HepG2 (cell line): ENCODE measurements around the gene MGST1. TPM values are rescaled to one million over a fixed set of nuclear protein-coding genes. Genes with fewer than 3 reads are reported as not detected.

Experiments used
- CEBPG ChIP-seq: IDR thresholded peaks from 2 replicates; pipeline ENCODE4 v1.6.1; 2016
- CHD2 ChIP-seq: IDR thresholded peaks from 2 replicates; pipeline ENCODE4 v1.6.1; 2011; ENCODE audit warnings: low read depth, low read length, improper control_type of control experiment
- DNMT3B ChIP-seq: conservative IDR thresholded peaks from 2 replicates; pipeline ENCODE4 v1.6.1; 2016; ENCODE audit warnings: missing biosample characterization, control low read depth
- ERF ChIP-seq: IDR thresholded peaks from 2 replicates; pipeline ENCODE4 v1.6.1; 2018; ENCODE audit warnings: missing biosample characterization, missing genetic modification reagents
- FOXK2 ChIP-seq: fragments of 450-650 bp; IDR thresholded peaks from 2 replicates; pipeline ENCODE4 v1.6.1; 2016
- HDAC1 ChIP-seq: sonication (generic); formaldehyde crosslinking; IDR thresholded peaks from 2 replicates; pipeline ENCODE4 v1.5.1; 2020; ENCODE audit warnings: mild to moderate bottlenecking, missing genetic modification reagents
- KLF13 ChIP-seq: sonication (generic); formaldehyde crosslinking; IDR thresholded peaks from 2 replicates; pipeline ENCODE4 v1.4.0; 2020; ENCODE audit warnings: mild to moderate bottlenecking, missing genetic modification reagents
- MAFF ChIP-seq: IDR thresholded peaks from 2 replicates; pipeline ENCODE4 v1.6.1; 2011; ENCODE audit warnings: low read depth, low read length, improper control_type of control experiment
- MIXL1 ChIP-seq: IDR thresholded peaks from 2 replicates; pipeline ENCODE4 v1.6.1; 2016
- SNAI1 ChIP-seq: sonication (generic); formaldehyde crosslinking; IDR thresholded peaks from 2 replicates; pipeline ENCODE4 v1.5.0; 2020; ENCODE audit warnings: mild to moderate bottlenecking, missing genetic modification reagents, borderline replicate concordance
- TP53 ChIP-seq: sonication (generic); formaldehyde crosslinking; conservative IDR thresholded peaks from 2 replicates; pipeline ENCODE4 v1.4.0; 2020; ENCODE audit warnings: missing genetic modification reagents
- YEATS4 ChIP-seq: sonication (generic); formaldehyde crosslinking; IDR thresholded peaks from 2 replicates; pipeline ENCODE4 v1.4.0; 2020; ENCODE audit warnings: missing genetic modification reagents, borderline replicate concordance
- ZNF12 ChIP-seq: sonication (generic); formaldehyde crosslinking; IDR thresholded peaks from 2 replicates; pipeline ENCODE4 v1.5.0; 2020; ENCODE audit warnings: missing genetic modification reagents
- ZNF501 ChIP-seq: sonication (generic); formaldehyde crosslinking; IDR thresholded peaks from 2 replicates; pipeline ENCODE4 v1.5.1; 2020; ENCODE audit warnings: mild to moderate bottlenecking, moderate library complexity, missing genetic modification reagents
- ZNF550 ChIP-seq: sonication (generic); formaldehyde crosslinking; IDR thresholded peaks from 2 replicates; pipeline ENCODE4 v1.4.0; 2020; ENCODE audit warnings: mild to moderate bottlenecking, missing genetic modification reagents, borderline replicate concordance
- ZNF557 ChIP-seq: sonication (generic); formaldehyde crosslinking; IDR thresholded peaks from 2 replicates; pipeline ENCODE4 v1.4.0; 2020; ENCODE audit warnings: missing genetic modification reagents
- ZNF569 ChIP-seq: sonication (generic); formaldehyde crosslinking; IDR thresholded peaks from 2 replicates; pipeline ENCODE4 v1.5.0; 2020; ENCODE audit warnings: mild to moderate bottlenecking, missing genetic modification reagents, moderate library complexity, borderline replicate concordance
- polyA plus RNA-seq, 8 experiments: library from polyadenylated mRNA; depleted of rRNA in 3 of 8; stranded (reverse) in 7 of 8; unstranded in 1 of 8; fragments of >200 nt; fragmentation: Illumina TruSeq in 4 of 8; extraction: Trizol in 4 of 8; gene quantifications; 2 replicates each; pipeline versions ENCODE4 v1.2.1 to v1.2.3, GENCODE V29; 2011 to 2016; ENCODE audit warnings: low read depth in 4 of 8, missing spikeins in 1 of 8, mixed read lengths in 1 of 8; ENCODE audit not compliant: insufficient read depth in 1 of 8
- total RNA-seq, 5 experiments: library from RNA; depleted of rRNA; stranded (reverse); fragments of >200 nt; fragmentation: Illumina TruSeq; extraction: Trizol; gene quantifications; 2 replicates each; pipeline ENCODE4 v1.2.3, GENCODE V29; 2016; ENCODE audit warnings: low read depth in 1 of 5
- TF ChIP-seq, protein P1 (sequence below): sonication (generic); formaldehyde crosslinking; IDR thresholded peaks from 2 replicates; pipeline ENCODE4 v1.4.0; 2020; ENCODE audit warnings: missing genetic modification reagents, borderline replicate concordance
- TF ChIP-seq, protein P2 (sequence below): sonication (generic); formaldehyde crosslinking; conservative IDR thresholded peaks from 2 replicates; pipeline ENCODE4 v1.4.0; 2020; ENCODE audit warnings: mild to moderate bottlenecking, missing genetic modification reagents, moderate library complexity
- TF ChIP-seq, protein P3 (sequence below): conservative IDR thresholded peaks from 2 replicates; pipeline ENCODE4 v1.6.1; 2018; ENCODE audit warnings: missing genetic modification reagents
- TF ChIP-seq, protein P4 (sequence below): sonication (generic); formaldehyde crosslinking; IDR thresholded peaks from 2 replicates; pipeline ENCODE4 v1.5.0; 2020; ENCODE audit warnings: mild to moderate bottlenecking, missing genetic modification reagents
- TF ChIP-seq, protein P5 (sequence below): sonication (generic); formaldehyde crosslinking; IDR thresholded peaks from 2 replicates; pipeline ENCODE4 v1.8.0; 2022; ENCODE audit warnings: missing genetic modification reagents, mild to moderate bottlenecking, borderline replicate concordance

Gene MGST1
- total and polyA plus RNA-seq, 2 of the 13 experiments (the other 11 are each of a cell fraction or from before 2014, with no cell fraction given) = 119 to 152 TPM

DNA sequence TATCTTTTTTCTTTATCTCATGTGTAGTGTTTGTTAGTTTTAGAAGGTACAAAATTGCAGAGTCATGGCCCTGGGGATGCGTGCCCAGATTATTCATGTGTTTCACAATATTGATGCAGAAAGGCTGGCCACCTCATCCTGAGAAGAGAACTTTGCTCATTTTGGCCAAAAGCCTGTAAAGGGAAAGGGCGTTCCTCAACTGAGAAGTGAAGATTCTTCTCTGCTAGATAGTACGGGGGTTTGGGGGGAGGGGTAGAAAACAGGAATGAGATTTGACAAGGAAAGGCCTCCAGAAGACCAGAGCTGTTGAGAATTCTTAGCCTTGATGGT lies 1.7 kb downstream of the MGST1 start (continued):
- TF ChIP-seq, protein P1, sequence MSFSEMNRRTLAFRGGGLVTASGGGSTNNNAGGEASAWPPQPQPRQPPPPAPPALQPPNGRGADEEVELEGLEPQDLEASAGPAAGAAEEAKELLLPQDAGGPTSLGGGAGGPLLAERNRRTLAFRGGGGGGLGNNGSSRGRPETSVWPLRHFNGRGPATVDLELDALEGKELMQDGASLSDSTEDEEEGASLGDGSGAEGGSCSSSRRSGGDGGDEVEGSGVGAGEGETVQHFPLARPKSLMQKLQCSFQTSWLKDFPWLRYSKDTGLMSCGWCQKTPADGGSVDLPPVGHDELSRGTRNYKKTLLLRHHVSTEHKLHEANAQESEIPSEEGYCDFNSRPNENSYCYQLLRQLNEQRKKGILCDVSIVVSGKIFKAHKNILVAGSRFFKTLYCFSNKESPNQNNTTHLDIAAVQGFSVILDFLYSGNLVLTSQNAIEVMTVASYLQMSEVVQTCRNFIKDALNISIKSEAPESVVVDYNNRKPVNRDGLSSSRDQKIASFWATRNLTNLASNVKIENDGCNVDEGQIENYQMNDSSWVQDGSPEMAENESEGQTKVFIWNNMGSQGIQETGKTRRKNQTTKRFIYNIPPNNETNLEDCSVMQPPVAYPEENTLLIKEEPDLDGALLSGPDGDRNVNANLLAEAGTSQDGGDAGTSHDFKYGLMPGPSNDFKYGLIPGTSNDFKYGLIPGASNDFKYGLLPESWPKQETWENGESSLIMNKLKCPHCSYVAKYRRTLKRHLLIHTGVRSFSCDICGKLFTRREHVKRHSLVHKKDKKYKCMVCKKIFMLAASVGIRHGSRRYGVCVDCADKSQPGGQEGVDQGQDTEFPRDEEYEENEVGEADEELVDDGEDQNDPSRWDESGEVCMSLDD = no peak
- TF ChIP-seq SNAI1 = no peak
- TF ChIP-seq ERF (CRISPR knock-in tag) = no peak
- TF ChIP-seq DNMT3B (CRISPR knock-in tag) = no peak
- TF ChIP-seq KLF13 = no peak
- TF ChIP-seq, protein P2, sequence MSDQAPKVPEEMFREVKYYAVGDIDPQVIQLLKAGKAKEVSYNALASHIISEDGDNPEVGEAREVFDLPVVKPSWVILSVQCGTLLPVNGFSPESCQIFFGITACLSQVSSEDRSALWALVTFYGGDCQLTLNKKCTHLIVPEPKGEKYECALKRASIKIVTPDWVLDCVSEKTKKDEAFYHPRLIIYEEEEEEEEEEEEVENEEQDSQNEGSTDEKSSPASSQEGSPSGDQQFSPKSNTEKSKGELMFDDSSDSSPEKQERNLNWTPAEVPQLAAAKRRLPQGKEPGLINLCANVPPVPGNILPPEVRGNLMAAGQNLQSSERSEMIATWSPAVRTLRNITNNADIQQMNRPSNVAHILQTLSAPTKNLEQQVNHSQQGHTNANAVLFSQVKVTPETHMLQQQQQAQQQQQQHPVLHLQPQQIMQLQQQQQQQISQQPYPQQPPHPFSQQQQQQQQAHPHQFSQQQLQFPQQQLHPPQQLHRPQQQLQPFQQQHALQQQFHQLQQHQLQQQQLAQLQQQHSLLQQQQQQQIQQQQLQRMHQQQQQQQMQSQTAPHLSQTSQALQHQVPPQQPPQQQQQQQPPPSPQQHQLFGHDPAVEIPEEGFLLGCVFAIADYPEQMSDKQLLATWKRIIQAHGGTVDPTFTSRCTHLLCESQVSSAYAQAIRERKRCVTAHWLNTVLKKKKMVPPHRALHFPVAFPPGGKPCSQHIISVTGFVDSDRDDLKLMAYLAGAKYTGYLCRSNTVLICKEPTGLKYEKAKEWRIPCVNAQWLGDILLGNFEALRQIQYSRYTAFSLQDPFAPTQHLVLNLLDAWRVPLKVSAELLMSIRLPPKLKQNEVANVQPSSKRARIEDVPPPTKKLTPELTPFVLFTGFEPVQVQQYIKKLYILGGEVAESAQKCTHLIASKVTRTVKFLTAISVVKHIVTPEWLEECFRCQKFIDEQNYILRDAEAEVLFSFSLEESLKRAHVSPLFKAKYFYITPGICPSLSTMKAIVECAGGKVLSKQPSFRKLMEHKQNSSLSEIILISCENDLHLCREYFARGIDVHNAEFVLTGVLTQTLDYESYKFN = no peak
- TF ChIP-seq, protein P3, sequence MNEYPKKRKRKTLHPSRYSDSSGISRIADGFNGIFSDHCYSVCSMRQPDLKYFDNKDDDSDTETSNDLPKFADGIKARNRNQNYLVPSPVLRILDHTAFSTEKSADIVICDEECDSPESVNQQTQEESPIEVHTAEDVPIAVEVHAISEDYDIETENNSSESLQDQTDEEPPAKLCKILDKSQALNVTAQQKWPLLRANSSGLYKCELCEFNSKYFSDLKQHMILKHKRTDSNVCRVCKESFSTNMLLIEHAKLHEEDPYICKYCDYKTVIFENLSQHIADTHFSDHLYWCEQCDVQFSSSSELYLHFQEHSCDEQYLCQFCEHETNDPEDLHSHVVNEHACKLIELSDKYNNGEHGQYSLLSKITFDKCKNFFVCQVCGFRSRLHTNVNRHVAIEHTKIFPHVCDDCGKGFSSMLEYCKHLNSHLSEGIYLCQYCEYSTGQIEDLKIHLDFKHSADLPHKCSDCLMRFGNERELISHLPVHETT (CRISPR knock-in tag) = no peak
- TF ChIP-seq ZNF550 (CRISPR knock-in tag) = no peak
- no peak for TF ChIP-seq FOXK2
- no peak for TF ChIP-seq ZNF501 (CRISPR knock-in tag)
- TF ChIP-seq MIXL1 = no peak
- TF ChIP-seq, protein P4, sequence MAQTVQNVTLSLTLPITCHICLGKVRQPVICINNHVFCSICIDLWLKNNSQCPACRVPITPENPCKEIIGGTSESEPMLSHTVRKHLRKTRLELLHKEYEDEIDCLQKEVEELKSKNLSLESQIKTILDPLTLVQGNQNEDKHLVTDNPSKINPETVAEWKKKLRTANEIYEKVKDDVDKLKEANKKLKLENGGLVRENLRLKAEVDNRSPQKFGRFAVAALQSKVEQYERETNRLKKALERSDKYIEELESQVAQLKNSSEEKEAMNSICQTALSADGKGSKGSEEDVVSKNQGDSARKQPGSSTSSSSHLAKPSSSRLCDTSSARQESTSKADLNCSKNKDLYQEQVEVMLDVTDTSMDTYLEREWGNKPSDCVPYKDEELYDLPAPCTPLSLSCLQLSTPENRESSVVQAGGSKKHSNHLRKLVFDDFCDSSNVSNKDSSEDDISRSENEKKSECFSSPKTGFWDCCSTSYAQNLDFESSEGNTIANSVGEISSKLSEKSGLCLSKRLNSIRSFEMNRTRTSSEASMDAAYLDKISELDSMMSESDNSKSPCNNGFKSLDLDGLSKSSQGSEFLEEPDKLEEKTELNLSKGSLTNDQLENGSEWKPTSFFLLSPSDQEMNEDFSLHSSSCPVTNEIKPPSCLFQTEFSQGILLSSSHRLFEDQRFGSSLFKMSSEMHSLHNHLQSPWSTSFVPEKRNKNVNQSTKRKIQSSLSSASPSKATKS (CRISPR knock-in tag) = no peak
- peak; percentile 58; the same call in 1 of the 2 replicates for TF ChIP-seq MAFF
- no peak for TF ChIP-seq TP53
- TF ChIP-seq HDAC1 (CRISPR knock-in tag) = no peak
- TF ChIP-seq YEATS4 (CRISPR knock-in tag) = no peak
- no peak for TF ChIP-seq ZNF569 (CRISPR knock-in tag)
- TF ChIP-seq ZNF12 (CRISPR knock-in tag) = no peak
- TF ChIP-seq, protein P5, sequence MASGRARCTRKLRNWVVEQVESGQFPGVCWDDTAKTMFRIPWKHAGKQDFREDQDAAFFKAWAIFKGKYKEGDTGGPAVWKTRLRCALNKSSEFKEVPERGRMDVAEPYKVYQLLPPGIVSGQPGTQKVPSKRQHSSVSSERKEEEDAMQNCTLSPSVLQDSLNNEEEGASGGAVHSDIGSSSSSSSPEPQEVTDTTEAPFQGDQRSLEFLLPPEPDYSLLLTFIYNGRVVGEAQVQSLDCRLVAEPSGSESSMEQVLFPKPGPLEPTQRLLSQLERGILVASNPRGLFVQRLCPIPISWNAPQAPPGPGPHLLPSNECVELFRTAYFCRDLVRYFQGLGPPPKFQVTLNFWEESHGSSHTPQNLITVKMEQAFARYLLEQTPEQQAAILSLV (CRISPR knock-in tag) = no peak
- TF ChIP-seq CHD2 = no peak
- peak; percentile 81 for TF ChIP-seq CEBPG
- TF ChIP-seq ZNF557 = no peak
